HEK293 (cell line): ENCODE data around the gene PLXND1.

Source experiments
- EGR2 ChIP-seq: fragments of 450-650 bp; formaldehyde crosslinking; IDR thresholded peaks from 2 replicates; pipeline ENCODE4 v1.5.1; 2016; ENCODE audit warnings: low read depth, missing biosample characterization, missing genetic modification characterization
- FEZF1 ChIP-seq: fragments of 450-650 bp; formaldehyde crosslinking; IDR thresholded peaks from 2 replicates; pipeline ENCODE4 v1.5.1; 2016; ENCODE audit warnings: missing biosample characterization, missing genetic modification characterization
- GLIS1 ChIP-seq: fragments of 450-650 bp; formaldehyde crosslinking; IDR thresholded peaks from 2 replicates; pipeline ENCODE4 v1.5.1; 2016; ENCODE audit warnings: missing biosample characterization, missing genetic modification characterization
- IKZF3 ChIP-seq: fragments of 450-650 bp; IDR thresholded peaks from 2 replicates; pipeline ENCODE4 v1.5.0; 2018; ENCODE audit warnings: missing biosample characterization, mild to moderate bottlenecking, missing genetic modification characterization, moderate library complexity
- KLF9 ChIP-seq: fragments of 450-650 bp; formaldehyde crosslinking; IDR thresholded peaks from 2 replicates; pipeline ENCODE4 v1.5.1; 2016; ENCODE audit warnings: missing biosample characterization, missing genetic modification characterization, low read depth
- OSR2 ChIP-seq: fragments of 450-650 bp; formaldehyde crosslinking; IDR thresholded peaks from 2 replicates; pipeline ENCODE4 v1.5.1; 2016; ENCODE audit warnings: missing biosample characterization, missing genetic modification characterization
- REPIN1 ChIP-seq: fragments of 450-650 bp; formaldehyde crosslinking; IDR thresholded peaks from 2 replicates; pipeline ENCODE4 v1.5.1; 2017; ENCODE audit warnings: missing biosample characterization, missing genetic modification characterization, low read depth
- TCF7L2 ChIP-seq: IDR thresholded peaks from 2 replicates; pipeline ENCODE4 v1.6.1; 2011; ENCODE audit warnings: low read depth, mild to moderate bottlenecking, inconsistent platforms, low read length, moderate library complexity, borderline replicate concordance
- WT1 ChIP-seq: fragments of 450-650 bp; formaldehyde crosslinking; IDR thresholded peaks from 2 replicates; pipeline ENCODE4 v1.5.1; 2016; ENCODE audit warnings: missing biosample characterization, missing genetic modification characterization
- ZBTB8A ChIP-seq: fragments of 450-650 bp; formaldehyde crosslinking; IDR thresholded peaks from 2 replicates; pipeline ENCODE4 v1.5.1; 2016; ENCODE audit warnings: missing biosample characterization, missing genetic modification characterization
- ZFHX2 ChIP-seq: fragments of 450-650 bp; formaldehyde crosslinking; conservative IDR thresholded peaks from 2 replicates; pipeline ENCODE4 v1.5.1; 2016; ENCODE audit warnings: missing biosample characterization, missing genetic modification characterization
- ZFP69B ChIP-seq: fragments of 450-650 bp; formaldehyde crosslinking; IDR thresholded peaks from 2 replicates; pipeline ENCODE4 v1.5.1; 2016; ENCODE audit warnings: missing biosample characterization, missing genetic modification characterization
- ZNF223 ChIP-seq: fragments of 450-650 bp; formaldehyde crosslinking; IDR thresholded peaks from 2 replicates; pipeline ENCODE4 v1.5.1; 2016; ENCODE audit warnings: missing biosample characterization, missing genetic modification characterization
- ZNF23 ChIP-seq: fragments of 450-650 bp; formaldehyde crosslinking; IDR thresholded peaks from 2 replicates; pipeline ENCODE4 v1.5.1; 2016; ENCODE audit warnings: missing biosample characterization, missing genetic modification characterization, borderline replicate concordance
- ZNF423 ChIP-seq: fragments of 450-650 bp; formaldehyde crosslinking; IDR thresholded peaks from 2 replicates; pipeline ENCODE4 v1.5.1; 2016; ENCODE audit warnings: missing biosample characterization, missing genetic modification characterization
- ZNF521 ChIP-seq: fragments of 450-650 bp; formaldehyde crosslinking; IDR thresholded peaks from 2 replicates; pipeline ENCODE4 v1.5.1; 2017; ENCODE audit warnings: missing biosample characterization, mild to moderate bottlenecking, missing genetic modification characterization
- ZNF544 ChIP-seq: fragments of 450-650 bp; formaldehyde crosslinking; IDR thresholded peaks from 2 replicates; pipeline ENCODE4 v1.5.0; 2017; ENCODE audit warnings: missing biosample characterization, missing genetic modification characterization
- ZNF555 ChIP-seq: fragments of 450-650 bp; formaldehyde crosslinking; conservative IDR thresholded peaks from 2 replicates; pipeline ENCODE4 v1.5.1; 2017; ENCODE audit warnings: missing biosample characterization, mild to moderate bottlenecking, missing genetic modification characterization, inconsistent platforms
- ZNF596 ChIP-seq: fragments of 450-650 bp; IDR thresholded peaks from 2 replicates; pipeline ENCODE4 v1.5.0; 2018; ENCODE audit warnings: missing biosample characterization, mild to moderate bottlenecking, missing genetic modification characterization, moderate library complexity
- ZNF621 ChIP-seq: fragments of 450-650 bp; formaldehyde crosslinking; IDR thresholded peaks from 2 replicates; pipeline ENCODE4 v1.5.1; 2017; ENCODE audit warnings: missing biosample characterization, missing genetic modification characterization
- ZNF626 ChIP-seq: fragments of 450-650 bp; sonication (Bioruptor Pico); formaldehyde crosslinking; IDR thresholded peaks from 2 replicates; pipeline ENCODE4 v1.5.1; 2018; ENCODE audit warnings: missing biosample characterization, missing genetic modification characterization, inconsistent platforms
- ZNF629 ChIP-seq: fragments of 450-650 bp; formaldehyde crosslinking; IDR thresholded peaks from 2 replicates; pipeline ENCODE4 v1.5.1; 2017; ENCODE audit warnings: missing biosample characterization, missing genetic modification characterization
- ZNF677 ChIP-seq: fragments of 450-650 bp; IDR thresholded peaks from 2 replicates; pipeline ENCODE4 v1.5.0; 2018; ENCODE audit warnings: missing biosample characterization, mild to moderate bottlenecking, missing genetic modification characterization, moderate library complexity
- ZNF776 ChIP-seq: fragments of 450-650 bp; formaldehyde crosslinking; IDR thresholded peaks from 2 replicates; pipeline ENCODE4 v1.5.0; 2017; ENCODE audit warnings: missing biosample characterization, missing genetic modification characterization, borderline replicate concordance
- TF ChIP-seq, protein P1 (sequence below): fragments of 450-650 bp; formaldehyde crosslinking; IDR thresholded peaks from 2 replicates; pipeline ENCODE4 v1.5.1; 2016; ENCODE audit warnings: missing biosample characterization, missing genetic modification characterization
- TF ChIP-seq, protein P2 (sequence below): fragments of 450-650 bp; formaldehyde crosslinking; IDR thresholded peaks from 2 replicates; pipeline ENCODE4 v1.5.1; 2016; ENCODE audit warnings: missing biosample characterization, missing genetic modification characterization
- TF ChIP-seq, protein P3 (sequence below): fragments of 450-650 bp; formaldehyde crosslinking; IDR thresholded peaks from 2 replicates; pipeline ENCODE4 v1.5.1; 2017; ENCODE audit warnings: missing biosample characterization, missing genetic modification characterization
- TF ChIP-seq, protein P4 (sequence below): fragments of 450-650 bp; formaldehyde crosslinking; IDR thresholded peaks from 2 replicates; pipeline ENCODE4 v1.5.1; 2016; ENCODE audit warnings: missing biosample characterization, missing genetic modification characterization
- TF ChIP-seq, protein P5 (sequence below): IDR thresholded peaks from 2 replicates; pipeline ENCODE4 v1.6.1; 2011; ENCODE audit warnings: mild to moderate bottlenecking, low read depth, low read length, borderline replicate concordance
- TF ChIP-seq, protein P6 (sequence below): fragments of 450-650 bp; formaldehyde crosslinking; IDR thresholded peaks from 2 replicates; pipeline ENCODE4 v1.5.1; 2016; ENCODE audit warnings: missing biosample characterization, missing genetic modification characterization
- TF ChIP-seq, protein P7 (sequence below): fragments of 450-650 bp; formaldehyde crosslinking; IDR thresholded peaks from 2 replicates; pipeline ENCODE4 v1.5.1; 2017; ENCODE audit warnings: missing biosample characterization, missing genetic modification characterization

The PLXND1 gene

DNA sequence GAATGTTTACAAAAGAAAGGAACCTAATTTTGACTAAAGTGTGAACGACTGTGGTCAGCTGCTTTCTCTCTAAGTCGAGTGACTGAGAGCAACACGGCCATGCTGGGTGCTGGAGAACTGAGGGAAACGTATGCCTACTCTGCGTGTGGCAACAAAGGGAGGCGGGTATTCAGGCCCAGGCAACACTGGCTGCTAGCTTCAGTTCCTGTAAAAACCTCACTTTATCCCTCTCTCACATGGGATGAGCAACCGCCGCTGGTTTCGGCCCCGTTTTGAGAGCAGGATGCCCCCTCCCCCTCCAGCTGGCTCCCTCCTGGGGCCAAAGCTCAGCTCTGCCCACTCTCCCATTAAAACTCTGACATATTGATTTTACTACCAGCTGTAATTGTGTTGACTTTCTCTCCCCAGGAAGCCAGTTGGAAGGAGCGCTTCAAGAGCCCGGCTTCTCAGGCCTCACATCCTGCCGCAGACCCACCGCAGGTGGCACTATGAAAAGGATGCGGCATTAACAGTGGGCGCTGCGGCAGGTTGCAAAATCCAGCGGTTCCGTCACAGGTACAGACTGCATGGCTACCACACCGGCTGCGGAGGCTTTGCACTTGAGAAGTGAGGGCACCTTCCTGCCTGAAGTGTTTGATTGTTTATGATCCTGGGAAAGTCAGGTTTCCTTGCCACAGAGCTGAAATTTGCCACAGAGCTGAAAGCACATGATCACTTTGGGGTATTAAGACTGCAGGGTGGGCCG lies 12.7 kb downstream of the PLXND1 start (continued):
- TF ChIP-seq KLF9 (tag by site-specific recombination), result no peak
- TF ChIP-seq, protein P1, sequence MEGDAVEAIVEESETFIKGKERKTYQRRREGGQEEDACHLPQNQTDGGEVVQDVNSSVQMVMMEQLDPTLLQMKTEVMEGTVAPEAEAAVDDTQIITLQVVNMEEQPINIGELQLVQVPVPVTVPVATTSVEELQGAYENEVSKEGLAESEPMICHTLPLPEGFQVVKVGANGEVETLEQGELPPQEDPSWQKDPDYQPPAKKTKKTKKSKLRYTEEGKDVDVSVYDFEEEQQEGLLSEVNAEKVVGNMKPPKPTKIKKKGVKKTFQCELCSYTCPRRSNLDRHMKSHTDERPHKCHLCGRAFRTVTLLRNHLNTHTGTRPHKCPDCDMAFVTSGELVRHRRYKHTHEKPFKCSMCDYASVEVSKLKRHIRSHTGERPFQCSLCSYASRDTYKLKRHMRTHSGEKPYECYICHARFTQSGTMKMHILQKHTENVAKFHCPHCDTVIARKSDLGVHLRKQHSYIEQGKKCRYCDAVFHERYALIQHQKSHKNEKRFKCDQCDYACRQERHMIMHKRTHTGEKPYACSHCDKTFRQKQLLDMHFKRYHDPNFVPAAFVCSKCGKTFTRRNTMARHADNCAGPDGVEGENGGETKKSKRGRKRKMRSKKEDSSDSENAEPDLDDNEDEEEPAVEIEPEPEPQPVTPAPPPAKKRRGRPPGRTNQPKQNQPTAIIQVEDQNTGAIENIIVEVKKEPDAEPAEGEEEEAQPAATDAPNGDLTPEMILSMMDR, result 0 out of 2 replicates have a peak, but pooled peaks have one; percentile 9
- no peak for TF ChIP-seq ZNF621 (tag by site-specific recombination)
- TF ChIP-seq, protein P2, sequence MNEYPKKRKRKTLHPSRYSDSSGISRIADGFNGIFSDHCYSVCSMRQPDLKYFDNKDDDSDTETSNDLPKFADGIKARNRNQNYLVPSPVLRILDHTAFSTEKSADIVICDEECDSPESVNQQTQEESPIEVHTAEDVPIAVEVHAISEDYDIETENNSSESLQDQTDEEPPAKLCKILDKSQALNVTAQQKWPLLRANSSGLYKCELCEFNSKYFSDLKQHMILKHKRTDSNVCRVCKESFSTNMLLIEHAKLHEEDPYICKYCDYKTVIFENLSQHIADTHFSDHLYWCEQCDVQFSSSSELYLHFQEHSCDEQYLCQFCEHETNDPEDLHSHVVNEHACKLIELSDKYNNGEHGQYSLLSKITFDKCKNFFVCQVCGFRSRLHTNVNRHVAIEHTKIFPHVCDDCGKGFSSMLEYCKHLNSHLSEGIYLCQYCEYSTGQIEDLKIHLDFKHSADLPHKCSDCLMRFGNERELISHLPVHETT (tag by site-specific recombination), result no peak
- TF ChIP-seq ZNF629, result peak; percentile 56; the same call in 1 of the 2 replicates
- no peak for TF ChIP-seq ZNF223 (tag by site-specific recombination)
- TF ChIP-seq ZNF626 (tag by site-specific recombination), result no peak
- TF ChIP-seq ZNF521 (tag by site-specific recombination), result no peak
- TF ChIP-seq ZBTB8A (tag by site-specific recombination), result peak; percentile 57
- TF ChIP-seq REPIN1 (tag by site-specific recombination), result no peak
- TF ChIP-seq, protein P3, sequence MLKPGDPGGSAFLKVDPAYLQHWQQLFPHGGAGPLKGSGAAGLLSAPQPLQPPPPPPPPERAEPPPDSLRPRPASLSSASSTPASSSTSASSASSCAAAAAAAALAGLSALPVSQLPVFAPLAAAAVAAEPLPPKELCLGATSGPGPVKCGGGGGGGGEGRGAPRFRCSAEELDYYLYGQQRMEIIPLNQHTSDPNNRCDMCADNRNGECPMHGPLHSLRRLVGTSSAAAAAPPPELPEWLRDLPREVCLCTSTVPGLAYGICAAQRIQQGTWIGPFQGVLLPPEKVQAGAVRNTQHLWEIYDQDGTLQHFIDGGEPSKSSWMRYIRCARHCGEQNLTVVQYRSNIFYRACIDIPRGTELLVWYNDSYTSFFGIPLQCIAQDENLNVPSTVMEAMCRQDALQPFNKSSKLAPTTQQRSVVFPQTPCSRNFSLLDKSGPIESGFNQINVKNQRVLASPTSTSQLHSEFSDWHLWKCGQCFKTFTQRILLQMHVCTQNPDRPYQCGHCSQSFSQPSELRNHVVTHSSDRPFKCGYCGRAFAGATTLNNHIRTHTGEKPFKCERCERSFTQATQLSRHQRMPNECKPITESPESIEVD (tag by site-specific recombination), result peak; percentile 55; the same call in 1 of the 2 replicates
- peak; percentile 80 for TF ChIP-seq GLIS1 (tag by site-specific recombination)
- 0 out of 2 replicates have a peak, but pooled peaks have one; percentile 39 for TF ChIP-seq ZNF596
- TF ChIP-seq EGR2 (tag by site-specific recombination), result peak; percentile 61
- no peak for TF ChIP-seq ZNF23 (tag by site-specific recombination)
- peak; percentile 34; the same call in 1 of the 2 replicates for TF ChIP-seq WT1
- TF ChIP-seq ZFP69B, result no peak
- TF ChIP-seq FEZF1 (tag by site-specific recombination), result peak; percentile 43; the same call in 1 of the 2 replicates
- TF ChIP-seq IKZF3 (tag by site-specific recombination), result peak; percentile 85
- TF ChIP-seq ZNF677 (tag by site-specific recombination), result no peak
- TF ChIP-seq ZFHX2, result peak; percentile 81
- no peak for TF ChIP-seq ZNF776 (tag by site-specific recombination)
- TF ChIP-seq, protein P4, sequence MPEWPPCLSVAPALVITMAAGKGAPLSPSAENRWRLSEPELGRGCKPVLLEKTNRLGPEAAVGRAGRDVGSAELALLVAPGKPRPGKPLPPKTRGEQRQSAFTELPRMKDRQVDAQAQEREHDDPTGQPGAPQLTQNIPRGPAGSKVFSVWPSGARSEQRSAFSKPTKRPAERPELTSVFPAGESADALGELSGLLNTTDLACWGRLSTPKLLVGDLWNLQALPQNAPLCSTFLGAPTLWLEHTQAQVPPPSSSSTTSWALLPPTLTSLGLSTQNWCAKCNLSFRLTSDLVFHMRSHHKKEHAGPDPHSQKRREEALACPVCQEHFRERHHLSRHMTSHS (tag by site-specific recombination), result no peak
- peak; percentile 70; the same call in 1 of the 2 replicates for TF ChIP-seq TCF7L2
- TF ChIP-seq ZNF555 (tag by site-specific recombination), result no peak
- TF ChIP-seq ZNF544, result no peak
- TF ChIP-seq, protein P5, sequence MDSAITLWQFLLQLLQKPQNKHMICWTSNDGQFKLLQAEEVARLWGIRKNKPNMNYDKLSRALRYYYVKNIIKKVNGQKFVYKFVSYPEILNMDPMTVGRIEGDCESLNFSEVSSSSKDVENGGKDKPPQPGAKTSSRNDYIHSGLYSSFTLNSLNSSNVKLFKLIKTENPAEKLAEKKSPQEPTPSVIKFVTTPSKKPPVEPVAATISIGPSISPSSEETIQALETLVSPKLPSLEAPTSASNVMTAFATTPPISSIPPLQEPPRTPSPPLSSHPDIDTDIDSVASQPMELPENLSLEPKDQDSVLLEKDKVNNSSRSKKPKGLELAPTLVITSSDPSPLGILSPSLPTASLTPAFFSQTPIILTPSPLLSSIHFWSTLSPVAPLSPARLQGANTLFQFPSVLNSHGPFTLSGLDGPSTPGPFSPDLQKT, result no peak
- TF ChIP-seq ZNF423 (tag by site-specific recombination), result peak; percentile 94
- TF ChIP-seq OSR2 (tag by site-specific recombination), result peak; percentile 94
- TF ChIP-seq, protein P6, sequence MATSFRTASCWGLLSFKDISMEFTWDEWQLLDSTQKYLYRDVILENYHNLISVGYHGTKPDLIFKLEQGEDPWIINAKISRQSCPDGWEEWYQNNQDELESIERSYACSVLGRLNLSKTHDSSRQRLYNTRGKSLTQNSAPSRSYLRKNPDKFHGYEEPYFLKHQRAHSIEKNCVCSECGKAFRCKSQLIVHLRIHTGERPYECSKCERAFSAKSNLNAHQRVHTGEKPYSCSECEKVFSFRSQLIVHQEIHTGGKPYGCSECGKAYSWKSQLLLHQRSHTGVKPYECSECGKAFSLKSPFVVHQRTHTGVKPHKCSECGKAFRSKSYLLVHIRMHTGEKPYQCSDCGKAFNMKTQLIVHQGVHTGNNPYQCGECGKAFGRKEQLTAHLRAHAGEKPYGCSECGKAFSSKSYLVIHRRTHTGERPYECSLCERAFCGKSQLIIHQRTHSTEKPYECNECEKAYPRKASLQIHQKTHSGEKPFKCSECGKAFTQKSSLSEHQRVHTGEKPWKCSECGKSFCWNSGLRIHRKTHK (tag by site-specific recombination), result no peak
- TF ChIP-seq, protein P7, sequence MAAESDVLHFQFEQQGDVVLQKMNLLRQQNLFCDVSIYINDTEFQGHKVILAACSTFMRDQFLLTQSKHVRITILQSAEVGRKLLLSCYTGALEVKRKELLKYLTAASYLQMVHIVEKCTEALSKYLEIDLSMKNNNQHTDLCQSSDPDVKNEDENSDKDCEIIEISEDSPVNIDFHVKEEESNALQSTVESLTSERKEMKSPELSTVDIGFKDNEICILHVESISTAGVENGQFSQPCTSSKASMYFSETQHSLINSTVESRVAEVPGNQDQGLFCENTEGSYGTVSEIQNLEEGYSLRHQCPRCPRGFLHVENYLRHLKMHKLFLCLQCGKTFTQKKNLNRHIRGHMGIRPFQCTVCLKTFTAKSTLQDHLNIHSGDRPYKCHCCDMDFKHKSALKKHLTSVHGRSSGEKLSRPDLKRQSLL (tag by site-specific recombination), result no peak
